Stimulated activated CD4-positive, alpha-beta T cell treated with anti-CD3 and anti-CD28 coated beads, Interleukin-1b, Interleukin-23, amount 100 ng/mL, for 4 hours (primary cell): Measurements from ENCODE around the gene FAM20C.
A peak's percentile ranks its signal among the peaks of the same experiment; 100 is the strongest.

Experiments used
- DNase-seq, 2 donors: peaks; one replicate each; pipeline ENCODE4 v3.0.0-alpha.2; 2020; ENCODE audit warnings: low read depth in 2 of 2

Gene FAM20C

GRCh38 chr7:191981-192649 is at the start of gene FAM20C:
FAM20C (plus strand) TSS chr7:192571; CDS start chr7:193200, 629 bp downstream.
- peak in 1 of 2 donors; percentile 40 for DNase-seq

- DNase-seq: no peak
Observed at GRCh38 chr7:143145-143751, 49.1 kb upstream of the FAM20C start.

GRCh38 chr7:143811-144453 is 48.4 kb upstream of the FAM20C start:
- no peak for DNase-seq

- no peak for DNase-seq
Observed at GRCh38 chr7:144454-144826, 47.9 kb upstream of the FAM20C start.

- no peak for DNase-seq
Observed at GRCh38 chr7:145863-146262, 46.5 kb upstream of the FAM20C start.

- no peak for DNase-seq
Observed at GRCh38 chr7:148543-148931, 43.8 kb upstream of the FAM20C start.

GRCh38 chr7:148932-149790 is 43.2 kb upstream of the FAM20C start:
- peak; percentile 96 to 97 for DNase-seq

- peak in 1 of 2 donors; percentile 14 for DNase-seq
Observed at GRCh38 chr7:149791-150636, 42.4 kb upstream of the FAM20C start.

GRCh38 chr7:150811-151221 is 41.6 kb upstream of the FAM20C start:
- no peak for DNase-seq

GRCh38 chr7:151346-152050 is 40.9 kb upstream of the FAM20C start:
- DNase-seq: no peak

GRCh38 chr7:152702-153391 is 39.5 kb upstream of the FAM20C start:
- DNase-seq: no peak

GRCh38 chr7:153604-154003 is 38.8 kb upstream of the FAM20C start:
- DNase-seq: no peak

- no peak for DNase-seq
Observed at GRCh38 chr7:154096-154799, 38.1 kb upstream of the FAM20C start.

GRCh38 chr7:155469-155900 is 36.9 kb upstream of the FAM20C start:
- DNase-seq: no peak

GRCh38 chr7:156111-157007 is 36.0 kb upstream of the FAM20C start:
- DNase-seq: no peak

- DNase-seq: no peak
Observed at GRCh38 chr7:157008-157310, 35.4 kb upstream of the FAM20C start.

- no peak for DNase-seq
Observed at GRCh38 chr7:157771-158625, 34.4 kb upstream of the FAM20C start.

GRCh38 chr7:158771-159170 is 33.6 kb upstream of the FAM20C start:
- no peak for DNase-seq
